Activated T-helper 17 cell treated with anti-CD3 and anti-CD28 coated beads, Interleukin-2, amount 50 U/mL, for 72 hours (primary cell): ENCODE data around the gene TLE1. TPM values are rescaled to one million over a fixed set of nuclear protein-coding genes. Genes with fewer than 3 reads are reported as not detected.
"Not testable (repeated sequence)": the region's sequence is repeated elsewhere in the genome, so short reads cannot be mapped to it uniquely, and the experiment has no call there.

Experiments
- ATAC-seq: fragments of 150-1000 bp; cut with Tn5 transposase; replicated peaks from 2 replicates; pipeline ENCODE4 v1.10.0; 2021; ENCODE audit warnings: mild to moderate bottlenecking, moderate library complexity
- H3K27ac Mint-ChIP-seq: one replicate; pipeline ENCODE4 v1.8.0; 2022; ENCODE audit warnings: mixed read lengths
- H3K27me3 Mint-ChIP-seq: one replicate; pipeline ENCODE4 v1.8.0; 2022; ENCODE audit warnings: mixed read lengths
- H3K36me3 Mint-ChIP-seq: one replicate; pipeline ENCODE4 v1.8.0; 2022; ENCODE audit warnings: low read depth, mild to moderate bottlenecking, mixed read lengths
- H3K4me1 Mint-ChIP-seq: one replicate; pipeline ENCODE4 v1.8.0; 2022; ENCODE audit warnings: mixed read lengths
- H3K4me3 Mint-ChIP-seq: one replicate; pipeline ENCODE4 v1.8.0; 2022; ENCODE audit warnings: mild to moderate bottlenecking, mixed read lengths
- H3K9me3 Mint-ChIP-seq: one replicate; pipeline ENCODE4 v1.8.0; 2022; ENCODE audit warnings: mixed read lengths
- total RNA-seq, 2 donors: library from RNA; stranded (reverse); gene quantifications; one replicate each; pipeline ENCODE4 v1.2.3, GENCODE V29; 2022

TLE1 gene
- total RNA-seq, 2 donors from 2014 or later, result 0.13 to 0.97 TPM

- ATAC-seq, result no peak
- H3K4me1 Mint-ChIP-seq, result peaks cover 4% of the 10 kb centered on the region
- H3K27me3 Mint-ChIP-seq, result peaks cover 4% of the 10 kb centered on the region
- H3K27ac Mint-ChIP-seq, result no peak overlapping the region
- H3K9me3 Mint-ChIP-seq, result peaks cover 13% of the 10 kb centered on the region
- no peaks in the 10 kb centered on the region for H3K36me3 Mint-ChIP-seq
- no peak overlapping the region for H3K4me3 Mint-ChIP-seq
Observed at GRCh38 chr9:81597419-81598122, 91.8 kb downstream of the TLE1 start.

GRCh38 chr9:81596679-81597418, 92.5 kb downstream of the TLE1 start:
- Mint-ChIP-seq H3K4me1 (peaks cover 4% of the 10 kb centered on the region), H3K9me3 (peaks cover 13% of the 10 kb centered on the region), H3K27ac (no peak overlapping the region), H3K4me3 (no peak overlapping the region), H3K36me3 (no peaks in the 10 kb centered on the region), H3K27me3 (peaks cover 4% of the 10 kb centered on the region)
- ATAC-seq, result no peak

DNA sequence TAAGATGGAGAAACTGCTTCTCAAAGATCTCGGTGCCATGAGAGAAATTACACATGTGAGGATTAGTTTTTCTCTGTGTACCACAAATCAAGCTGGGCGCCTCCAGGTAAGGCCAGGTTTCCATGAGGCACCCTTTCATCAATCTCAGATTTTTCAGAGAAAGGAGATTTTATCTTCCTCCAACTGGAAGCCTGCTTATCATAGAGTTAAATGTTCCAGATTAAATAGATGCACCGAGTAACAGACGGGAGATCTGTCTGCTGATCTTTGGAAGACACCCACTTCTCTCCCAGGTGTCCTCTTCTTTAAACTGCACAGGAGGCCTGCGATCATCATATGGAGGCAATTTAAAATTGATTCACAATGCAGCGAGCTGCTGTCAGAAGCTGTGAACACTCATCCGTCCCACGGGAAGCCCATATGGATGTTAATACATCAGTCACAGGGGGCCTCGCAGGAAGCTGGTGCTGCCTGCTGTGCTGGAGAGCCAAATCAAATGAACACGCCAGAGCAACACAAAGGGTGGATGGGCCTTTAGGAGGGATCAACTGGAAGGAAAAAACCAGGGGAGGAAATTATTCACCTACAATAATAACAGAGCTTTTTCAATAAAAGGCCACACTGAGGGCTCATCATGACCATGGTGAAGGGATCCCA, 93.3 kb downstream of the TLE1 start:
- ATAC-seq, result no peak
- Mint-ChIP-seq H3K36me3 (no peaks in the 10 kb centered on the region), H3K27me3 (peaks cover 4% of the 10 kb centered on the region), H3K4me1 (peaks cover 4% of the 10 kb centered on the region), H3K4me3 (no peak overlapping the region), H3K9me3 (peaks cover 9% of the 10 kb centered on the region), H3K27ac (no peak overlapping the region)

GRCh38 chr9:81595293-81595692, 94.1 kb downstream of the TLE1 start:
- not testable (repeated sequence) for H3K9me3 Mint-ChIP-seq, H3K4me1 Mint-ChIP-seq, H3K27me3 Mint-ChIP-seq, ATAC-seq, H3K27ac Mint-ChIP-seq, H3K4me3 Mint-ChIP-seq, H3K36me3 Mint-ChIP-seq

DNA sequence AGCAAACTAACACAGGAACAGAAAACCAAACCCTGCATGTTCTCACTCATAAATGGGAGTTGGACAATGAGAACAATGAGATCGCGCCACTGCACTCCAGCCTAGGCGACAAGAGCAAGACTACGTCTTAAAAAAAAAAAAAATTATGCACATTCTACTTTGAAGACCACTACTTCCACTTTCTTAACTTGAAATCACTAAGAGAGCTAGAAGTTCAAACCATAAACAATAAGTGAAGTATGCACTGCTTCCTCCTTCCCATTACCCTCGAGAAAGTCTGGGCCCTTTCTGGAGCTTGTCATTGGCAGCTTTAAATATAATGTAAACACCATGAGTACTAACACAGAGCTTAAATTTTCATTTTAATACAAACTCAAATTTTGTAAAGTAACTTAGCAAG, 94.9 kb downstream of the TLE1 start:
- Mint-ChIP-seq H3K27ac (no peak overlapping the region), H3K4me3 (no peak overlapping the region), H3K9me3 (peaks cover 9% of the 10 kb centered on the region), H3K4me1 (peaks cover 4% of the 10 kb centered on the region), H3K27me3 (peaks cover 4% of the 10 kb centered on the region), H3K36me3 (no peaks in the 10 kb centered on the region)
- no peak for ATAC-seq

DNA sequence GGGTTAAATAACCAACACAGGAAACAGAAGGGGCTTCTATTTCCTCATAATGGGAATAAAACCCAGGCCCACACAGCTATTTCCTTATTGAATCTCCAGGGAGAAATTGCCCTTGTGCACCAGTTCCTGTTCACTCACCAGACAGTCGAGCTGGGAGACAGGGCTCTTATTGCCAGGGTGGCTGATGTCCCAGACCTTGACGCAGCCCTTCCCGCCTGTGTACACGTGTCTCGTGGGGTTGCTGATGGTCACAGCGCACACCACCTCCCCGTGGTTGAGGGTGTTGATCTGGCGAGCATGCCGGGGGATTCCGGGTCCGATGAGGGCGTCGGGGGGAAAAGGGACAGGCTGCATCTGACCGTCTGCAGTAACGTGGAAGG, 96.5 kb downstream of the TLE1 start:
- Mint-ChIP-seq H3K27me3 (peaks cover 4% of the 10 kb centered on the region), H3K36me3 (no peaks in the 10 kb centered on the region), H3K27ac (no peak overlapping the region), H3K4me3 (no peak overlapping the region), H3K4me1 (peaks cover 4% of the 10 kb centered on the region), H3K9me3 (peaks cover 9% of the 10 kb centered on the region)
- ATAC-seq, result no peak

- no peaks in the 10 kb centered on the region for H3K4me1 Mint-ChIP-seq
- no peaks in the 10 kb centered on the region for H3K36me3 Mint-ChIP-seq
- no peak overlapping the region for H3K27ac Mint-ChIP-seq
- ATAC-seq, result no peak
- H3K9me3 Mint-ChIP-seq, result peaks cover 5% of the 10 kb centered on the region
- no peaks in the 10 kb centered on the region for H3K27me3 Mint-ChIP-seq
- no peak overlapping the region for H3K4me3 Mint-ChIP-seq
Observed at GRCh38 chr9:81591791-81592190, 97.6 kb downstream of the TLE1 start.

DNA sequence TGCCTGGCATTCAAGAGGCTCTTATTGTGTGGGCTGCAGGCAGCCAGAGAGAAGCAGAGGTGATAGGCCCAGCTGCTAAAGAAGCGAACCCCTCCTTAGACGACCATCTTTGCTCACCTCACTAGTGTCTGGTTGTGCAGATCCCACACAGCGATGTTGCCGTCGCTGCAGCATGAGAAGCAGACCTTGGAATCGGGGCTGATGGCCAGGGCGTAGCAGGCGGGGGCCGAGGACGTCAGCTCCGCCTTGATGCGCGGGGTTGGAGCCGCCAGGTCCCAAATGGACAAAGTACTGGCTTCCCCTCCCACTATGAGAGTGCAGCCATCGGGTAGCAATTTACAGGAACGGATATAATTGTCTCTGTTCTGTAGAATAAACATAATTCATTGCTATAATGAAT, 98.7 kb downstream of the TLE1 start:
- Mint-ChIP-seq H3K4me3 (no peak overlapping the region), H3K27me3 (no peaks in the 10 kb centered on the region), H3K27ac (no peak overlapping the region), H3K36me3 (no peaks in the 10 kb centered on the region), H3K9me3 (peaks cover 4% of the 10 kb centered on the region), H3K4me1 (no peaks in the 10 kb centered on the region)
- no peak for ATAC-seq

DNA sequence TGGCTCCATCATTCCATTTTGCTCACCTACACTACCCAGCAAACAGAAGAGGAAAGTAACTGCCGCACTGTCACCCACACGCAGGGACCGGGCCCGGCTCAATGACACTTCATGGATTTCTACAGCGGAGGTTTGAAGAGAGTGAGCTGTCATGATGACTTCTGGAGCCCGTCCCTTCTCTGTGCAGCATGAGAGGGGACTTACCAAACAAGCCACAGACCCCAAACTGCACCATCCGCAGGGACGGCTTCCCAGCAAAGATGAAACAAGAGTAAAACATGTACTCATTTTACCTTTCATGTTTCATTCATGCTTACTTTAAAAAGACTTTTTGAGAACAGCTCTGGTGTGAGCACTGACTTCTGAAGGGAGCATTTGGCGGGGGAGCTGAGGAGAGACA, 99.5 kb downstream of the TLE1 start:
- H3K4me1 Mint-ChIP-seq, result no peaks in the 10 kb centered on the region
- no peak overlapping the region for H3K27ac Mint-ChIP-seq
- H3K9me3 Mint-ChIP-seq, result peaks cover 4% of the 10 kb centered on the region

DNA sequence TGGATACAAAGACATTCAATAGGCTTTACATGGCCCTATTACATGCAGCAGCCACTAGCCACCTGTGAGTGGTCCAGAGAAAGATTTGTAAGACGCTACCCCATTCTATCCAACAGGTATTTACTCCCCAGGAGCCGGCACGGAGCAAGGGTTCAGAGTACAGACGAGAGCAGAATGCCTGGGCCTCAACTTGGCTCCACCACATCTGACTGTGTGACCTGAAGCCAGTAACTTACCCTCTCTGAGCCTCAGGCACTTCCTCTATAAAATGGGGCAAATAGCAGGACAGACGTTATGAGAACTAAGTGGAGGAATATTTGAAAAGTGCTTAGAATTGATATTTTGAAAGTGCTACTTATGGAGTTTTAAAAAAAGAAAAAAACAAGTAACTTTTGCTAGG, 100.0 kb downstream of the TLE1 start:
- no peaks in the 10 kb centered on the region for H3K36me3 Mint-ChIP-seq
- H3K4me1 Mint-ChIP-seq, result no peaks in the 10 kb centered on the region
- no peak overlapping the region for H3K4me3 Mint-ChIP-seq
- H3K9me3 Mint-ChIP-seq, result peaks cover 4% of the 10 kb centered on the region
- no peak for ATAC-seq
- H3K27ac Mint-ChIP-seq, result no peak overlapping the region
- no peaks in the 10 kb centered on the region for H3K27me3 Mint-ChIP-seq

More for the DNA sequence above, 99.5 kb downstream of the TLE1 start:
- Mint-ChIP-seq H3K27me3 (no peaks in the 10 kb centered on the region), H3K36me3 (no peaks in the 10 kb centered on the region), H3K4me3 (no peak overlapping the region)
- ATAC-seq, result no peak

DNA sequence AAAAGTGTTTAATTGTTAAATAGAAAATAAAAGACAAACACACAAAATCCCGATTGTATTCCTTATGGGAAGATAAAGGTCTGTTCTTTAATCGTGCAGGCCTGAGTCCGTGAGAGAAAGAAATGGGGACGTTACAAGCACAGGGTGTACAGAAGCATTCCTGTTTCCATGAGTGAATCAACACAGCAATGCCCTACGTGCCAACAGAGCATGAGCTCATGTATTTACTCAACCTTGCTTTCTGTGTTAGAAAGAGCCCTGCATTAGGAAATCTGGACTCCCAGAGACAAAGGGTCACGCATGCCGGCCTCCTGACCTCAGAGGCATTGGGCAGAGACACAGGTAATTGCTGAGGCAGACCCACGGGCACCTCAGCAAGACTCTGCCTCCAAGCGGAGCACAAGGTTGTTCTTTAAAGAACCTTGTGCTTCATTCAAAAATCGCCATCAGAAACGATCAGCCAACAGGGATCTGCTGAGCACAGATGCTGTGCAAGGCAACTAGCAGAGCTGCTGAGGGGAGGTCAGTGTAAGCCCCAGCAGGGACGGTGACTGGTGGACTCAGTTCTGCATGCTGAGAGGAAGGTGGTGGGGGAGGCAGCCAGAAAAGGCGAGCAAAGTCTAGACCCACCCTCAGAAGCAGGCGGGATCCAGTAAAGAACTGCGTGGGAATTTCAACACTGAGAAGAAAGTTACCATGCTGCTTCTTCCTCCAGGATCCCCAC, 101.0 kb downstream of the TLE1 start:
- no peaks in the 10 kb centered on the region for H3K4me1 Mint-ChIP-seq
- H3K36me3 Mint-ChIP-seq, result no peaks in the 10 kb centered on the region
- H3K27ac Mint-ChIP-seq, result no peak overlapping the region
- no peaks in the 10 kb centered on the region for H3K9me3 Mint-ChIP-seq
- H3K27me3 Mint-ChIP-seq, result no peaks in the 10 kb centered on the region
- no peak for ATAC-seq
- H3K4me3 Mint-ChIP-seq, result no peak overlapping the region

GRCh38 chr9:81586786-81587185, 102.6 kb downstream of the TLE1 start:
- no peak for ATAC-seq
- Mint-ChIP-seq H3K36me3 (no peaks in the 10 kb centered on the region), H3K27ac (no peak overlapping the region), H3K27me3 (no peaks in the 10 kb centered on the region), H3K4me3 (no peak overlapping the region), H3K4me1 (no peaks in the 10 kb centered on the region), H3K9me3 (no peaks in the 10 kb centered on the region)

- no peaks in the 10 kb centered on the region for H3K9me3 Mint-ChIP-seq
Observed at GRCh38 chr9:81585191-81585763, 104.1 kb downstream of the TLE1 start.

DNA sequence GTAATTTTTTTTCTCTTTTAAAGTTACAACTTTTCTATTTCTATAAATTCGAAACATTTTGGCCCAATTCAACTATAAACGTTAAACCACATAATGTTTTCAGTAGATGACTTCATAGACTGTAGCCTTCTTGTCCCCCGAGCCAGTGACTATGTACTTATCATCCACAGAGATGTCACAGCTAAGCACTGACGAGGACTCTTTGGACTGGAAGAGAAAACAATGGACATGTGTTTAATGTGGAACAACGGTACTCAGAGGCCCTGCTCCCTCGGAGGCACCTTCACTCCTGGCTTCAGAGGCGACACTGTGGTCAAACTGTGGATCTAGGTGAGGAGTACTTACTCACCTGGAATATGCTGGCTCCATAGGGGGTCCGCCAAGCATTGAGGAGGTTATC, 105.2 kb downstream of the TLE1 start:
- no peak overlapping the region for H3K27ac Mint-ChIP-seq
- no peaks in the 10 kb centered on the region for H3K27me3 Mint-ChIP-seq
- no peak for ATAC-seq
- no peaks in the 10 kb centered on the region for H3K36me3 Mint-ChIP-seq
- H3K9me3 Mint-ChIP-seq, result no peaks in the 10 kb centered on the region
- H3K4me3 Mint-ChIP-seq, result no peak overlapping the region
- H3K4me1 Mint-ChIP-seq, result no peaks in the 10 kb centered on the region

More at GRCh38 chr9:81585191-81585763, 104.1 kb downstream of the TLE1 start:
- H3K36me3 Mint-ChIP-seq, result no peaks in the 10 kb centered on the region
- no peak overlapping the region for H3K4me3 Mint-ChIP-seq
- ATAC-seq, result no peak
- H3K27ac Mint-ChIP-seq, result no peak overlapping the region
- H3K4me1 Mint-ChIP-seq, result no peaks in the 10 kb centered on the region
- no peaks in the 10 kb centered on the region for H3K27me3 Mint-ChIP-seq
